TTC549 (cell line): Measurements from ENCODE around the gene NHLRC4.

ENCODE experiments used
- FAIRE-seq: peaks from 2 replicates; lab custom pipeline; 2012; peaks lifted over from hg19 to GRCh38; lab: Jason Lieb, UNC

NHLRC4 gene

GRCh38 chr16:553601-554296, 13.1 kb upstream of the NHLRC4 start:
- FAIRE-seq, result no peak

- no peak for FAIRE-seq
Measured at GRCh38 chr16:554297-554621, 12.5 kb upstream of the NHLRC4 start.

- no peak for FAIRE-seq
Measured at GRCh38 chr16:554640-555365, 12.0 kb upstream of the NHLRC4 start.

GRCh38 chr16:555528-556473, 11.0 kb upstream of the NHLRC4 start:
- FAIRE-seq, result no peak

- no peak for FAIRE-seq
Measured at GRCh38 chr16:556474-557173, 10.2 kb upstream of the NHLRC4 start.

GRCh38 chr16:557463-558297, 9.1 kb upstream of the NHLRC4 start:
- FAIRE-seq, result no peak

GRCh38 chr16:558298-559020, 8.3 kb upstream of the NHLRC4 start:
- FAIRE-seq, result no peak

GRCh38 chr16:559021-559380, 7.8 kb upstream of the NHLRC4 start:
- no peak for FAIRE-seq

GRCh38 chr16:559411-560203, 7.2 kb upstream of the NHLRC4 start:
- FAIRE-seq, result no peak

- FAIRE-seq, result no peak
Measured at GRCh38 chr16:560204-560700, 6.6 kb upstream of the NHLRC4 start, which contains the start of gene PRR35. PRR35 (plus strand) TSS chr16:560394; CDS start chr16:563295, 2,901 bp downstream.

GRCh38 chr16:560701-561412, 5.9 kb upstream of the NHLRC4 start:
- FAIRE-seq, result no peak

- FAIRE-seq, result no peak
Measured at GRCh38 chr16:561413-561794, 5.4 kb upstream of the NHLRC4 start.

GRCh38 chr16:561957-562938, 4.6 kb upstream of the NHLRC4 start:
- no peak for FAIRE-seq

GRCh38 chr16:563072-563644, 3.6 kb upstream of the NHLRC4 start:
- FAIRE-seq, result no peak

GRCh38 chr16:564690-565418, 2.0 kb upstream of the NHLRC4 start:
- FAIRE-seq, result no peak

GRCh38 chr16:565419-566330, 1.1 kb upstream of the NHLRC4 start:
- FAIRE-seq, result no peak
